ENCODE results near the gene ZFP92. TPM values are rescaled to one million over a fixed set of nuclear protein-coding genes. Genes with fewer than 3 reads are reported as not detected.

Gene ZFP92
- total and polyA plus RNA-seq, 2 donors (not counting 1 experiment from before 2014, with no cell fraction given) = 0.06 to 0.17 TPM

GRCh38 chrX:153450949-153451277, 39.6 kb downstream of the ZFP92 start:
- no peak for DNase-seq (ENCODE audit: low read depth in 2 of 2)
- H3K4me1 ChIP-seq (ENCODE audit: control insufficient read depth, extremely low read depth, insufficient read depth, low read length) = no peaks in the 10 kb centered on the region
- H3K27me3 ChIP-seq (ENCODE audit: control insufficient read depth, insufficient read depth, low read length) = no peaks in the 10 kb centered on the region
- no peak overlapping the region for H3K4me3 ChIP-seq (replicated peaks in 1 of 4; ENCODE audit: control extremely low read depth in 1 of 4, insufficient read depth in 1 of 4, low read depth in 3 of 4, low read length in 4 of 4)
- no peak overlapping the region for H3K9ac ChIP-seq (ENCODE audit: insufficient read depth, low read length)
- H4K20me1 ChIP-seq (ENCODE audit: control insufficient read depth, extremely low read depth, insufficient read depth, low read length) = no peaks in the 10 kb centered on the region
- no peak overlapping the region for H3K27ac ChIP-seq (ENCODE audit: insufficient read depth, low read length)
- TF ChIP-seq EZH2 (IDR thresholded peaks at IDR 0.05; ENCODE audit: low read length, missing control alignments) (no peak), CTCF (conservative IDR thresholded peaks at IDR 0.05 in 1 of 2, IDR thresholded peaks at IDR 0.05 in 1 of 2; ENCODE audit: low read depth in 1 of 2, low read length in 2 of 2) (no peak)
- H3K4me2 ChIP-seq (ENCODE audit: extremely low read depth, insufficient read depth, low read length) = no peak overlapping the region
- no peak overlapping the region for H2AFZ ChIP-seq (ENCODE audit: low read length)
- H3K79me2 ChIP-seq (ENCODE audit: control insufficient read depth, insufficient read depth, low read length) = no peaks in the 10 kb centered on the region
- no peaks in the 10 kb centered on the region for H3K36me3 ChIP-seq (ENCODE audit: control insufficient read depth, insufficient read depth, low read length)
- no peaks in the 10 kb centered on the region for H3K9me3 ChIP-seq (ENCODE audit: control insufficient read depth, insufficient read depth, low read depth, low read length)

- TF ChIP-seq CTCF (conservative IDR thresholded peaks at IDR 0.05 in 1 of 2, IDR thresholded peaks at IDR 0.05 in 1 of 2; ENCODE audit: low read depth in 1 of 2, low read length in 2 of 2) (no peak), EZH2 (IDR thresholded peaks at IDR 0.05; ENCODE audit: low read length, missing control alignments) (no peak)
- Histone ChIP-seq H3K9ac (ENCODE audit: insufficient read depth, low read length) (no peak overlapping the region), H3K27ac (ENCODE audit: insufficient read depth, low read length) (no peak overlapping the region), H3K4me3 (replicated peaks in 1 of 4; ENCODE audit: control extremely low read depth in 1 of 4, insufficient read depth in 1 of 4, low read depth in 3 of 4, low read length in 4 of 4) (no peak overlapping the region), H4K20me1 (ENCODE audit: control insufficient read depth, extremely low read depth, insufficient read depth, low read length) (no peaks in the 10 kb centered on the region), H3K4me2 (ENCODE audit: extremely low read depth, insufficient read depth, low read length) (no peak overlapping the region), H3K9me3 (ENCODE audit: control insufficient read depth, insufficient read depth, low read depth, low read length) (no peaks in the 10 kb centered on the region), H3K79me2 (ENCODE audit: control insufficient read depth, insufficient read depth, low read length) (no peaks in the 10 kb centered on the region), H3K36me3 (ENCODE audit: control insufficient read depth, insufficient read depth, low read length) (no peaks in the 10 kb centered on the region), H3K4me1 (ENCODE audit: control insufficient read depth, extremely low read depth, insufficient read depth, low read length) (no peaks in the 10 kb centered on the region), H3K27me3 (ENCODE audit: control insufficient read depth, insufficient read depth, low read length) (no peaks in the 10 kb centered on the region), H2AFZ (ENCODE audit: low read length) (no peak overlapping the region)
- DNase-seq (ENCODE audit: low read depth in 2 of 2) = no peak
Measured at GRCh38 chrX:153454901-153455550, 43.8 kb downstream of the ZFP92 start.

GRCh38 chrX:153455571-153455970, 44.3 kb downstream of the ZFP92 start:
- TF ChIP-seq EZH2 (IDR thresholded peaks at IDR 0.05; ENCODE audit: low read length, missing control alignments) = no peak
- TF ChIP-seq CTCF (conservative IDR thresholded peaks at IDR 0.05 in 1 of 2, IDR thresholded peaks at IDR 0.05 in 1 of 2; ENCODE audit: low read depth in 1 of 2, low read length in 2 of 2) = no peak
- Histone ChIP-seq H3K9ac (ENCODE audit: insufficient read depth, low read length) (no peak overlapping the region), H4K20me1 (ENCODE audit: control insufficient read depth, extremely low read depth, insufficient read depth, low read length) (no peaks in the 10 kb centered on the region), H3K27me3 (ENCODE audit: control insufficient read depth, insufficient read depth, low read length) (no peaks in the 10 kb centered on the region), H3K4me1 (ENCODE audit: control insufficient read depth, extremely low read depth, insufficient read depth, low read length) (no peaks in the 10 kb centered on the region), H3K4me2 (ENCODE audit: extremely low read depth, insufficient read depth, low read length) (no peak overlapping the region), H2AFZ (ENCODE audit: low read length) (no peak overlapping the region), H3K4me3 (replicated peaks in 1 of 4; ENCODE audit: control extremely low read depth in 1 of 4, insufficient read depth in 1 of 4, low read depth in 3 of 4, low read length in 4 of 4) (no peak overlapping the region), H3K79me2 (ENCODE audit: control insufficient read depth, insufficient read depth, low read length) (no peaks in the 10 kb centered on the region), H3K27ac (ENCODE audit: insufficient read depth, low read length) (no peak overlapping the region), H3K36me3 (ENCODE audit: control insufficient read depth, insufficient read depth, low read length) (no peaks in the 10 kb centered on the region), H3K9me3 (ENCODE audit: control insufficient read depth, insufficient read depth, low read depth, low read length) (no peaks in the 10 kb centered on the region)
- no peak for DNase-seq (ENCODE audit: low read depth in 2 of 2)
